Erythroblast (primary cell): Measurements from ENCODE around the gene BNIP1.

Experiments
- DNase-seq, 2 experiments: peaks; one replicate each; lab custom pipeline; 2025; lab: John Stamatoyannopoulos, UW
- GATA1 ChIP-seq: IDR thresholded peaks from 2 replicates; pipeline ENCODE4 v1.6.1; 2011; ENCODE audit warnings: low read depth, mild to moderate bottlenecking, control low read depth, low read length, moderate library complexity
- POLR2A ChIP-seq: IDR thresholded peaks from 2 replicates; pipeline ENCODE4 v1.6.1; 2011; ENCODE audit warnings: mild to moderate bottlenecking, low read length

BNIP1 gene

DNA sequence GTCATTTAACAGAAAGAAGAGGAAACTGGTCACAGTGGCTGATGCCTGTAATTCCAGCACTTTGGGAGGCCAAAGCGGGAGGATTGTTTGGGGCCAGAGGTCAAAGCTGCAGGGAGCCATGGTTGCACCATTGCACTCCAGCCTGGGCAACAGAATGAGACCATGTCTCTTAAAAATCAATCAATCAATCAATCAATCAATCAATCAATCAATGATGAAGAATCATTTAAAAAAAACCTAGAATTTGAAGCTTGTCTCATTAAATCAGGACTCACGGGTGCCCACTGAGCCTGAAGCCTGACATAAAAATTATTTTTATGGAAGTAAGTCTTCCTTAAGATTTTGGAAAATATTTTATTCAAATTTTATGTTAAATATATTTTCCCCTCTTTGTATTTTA lies 43.9 kb downstream of the BNIP1 start:
- no peak for TF ChIP-seq POLR2A
- no peak for TF ChIP-seq GATA1
- DNase-seq: no peak

DNA sequence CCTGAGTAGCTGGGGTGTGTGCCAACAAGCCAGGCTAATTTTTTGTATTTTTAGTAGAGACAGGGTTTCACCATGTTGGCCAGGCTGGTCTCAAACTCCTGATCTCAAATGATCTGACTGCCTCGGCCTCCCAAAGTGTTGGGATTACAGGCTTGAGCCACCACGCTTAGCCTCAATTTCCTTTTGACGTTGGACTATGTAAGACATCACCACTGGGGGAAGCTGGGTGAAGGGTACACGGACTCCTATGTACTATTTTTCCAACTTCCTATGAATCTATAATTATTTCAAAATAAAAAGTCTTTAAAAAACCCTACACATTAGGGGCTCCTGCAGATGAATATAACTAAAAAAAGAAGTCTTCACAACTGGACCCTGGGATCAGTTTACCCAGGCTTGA lies 46.7 kb downstream of the BNIP1 start:
- no peak for DNase-seq

DNA sequence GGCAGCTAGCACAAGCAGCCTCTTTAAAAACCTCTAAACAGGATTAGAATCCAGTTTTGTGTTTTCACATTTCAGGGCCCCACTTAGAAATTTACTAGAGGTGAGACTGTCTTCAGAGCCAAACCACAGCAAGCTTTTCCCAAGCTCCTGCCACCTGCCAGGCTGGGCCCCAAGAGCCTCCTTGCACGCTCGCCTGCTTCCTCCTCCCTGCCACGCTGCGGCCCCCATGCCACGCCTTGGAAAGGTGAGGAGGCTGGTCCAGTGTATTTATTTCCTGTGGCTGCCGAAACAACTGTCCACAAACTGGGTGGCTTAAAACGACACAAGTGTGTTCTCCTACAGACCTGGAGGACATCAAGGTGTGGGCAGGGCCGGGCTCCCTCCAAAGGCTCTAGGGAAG lies 47.2 kb downstream of the BNIP1 start:
- TF ChIP-seq GATA1 (no peak), POLR2A (no peak)
- DNase-seq: no peak

More for the DNA sequence above, 46.7 kb downstream of the BNIP1 start:
- TF ChIP-seq GATA1 (no peak), POLR2A (no peak)

DNA sequence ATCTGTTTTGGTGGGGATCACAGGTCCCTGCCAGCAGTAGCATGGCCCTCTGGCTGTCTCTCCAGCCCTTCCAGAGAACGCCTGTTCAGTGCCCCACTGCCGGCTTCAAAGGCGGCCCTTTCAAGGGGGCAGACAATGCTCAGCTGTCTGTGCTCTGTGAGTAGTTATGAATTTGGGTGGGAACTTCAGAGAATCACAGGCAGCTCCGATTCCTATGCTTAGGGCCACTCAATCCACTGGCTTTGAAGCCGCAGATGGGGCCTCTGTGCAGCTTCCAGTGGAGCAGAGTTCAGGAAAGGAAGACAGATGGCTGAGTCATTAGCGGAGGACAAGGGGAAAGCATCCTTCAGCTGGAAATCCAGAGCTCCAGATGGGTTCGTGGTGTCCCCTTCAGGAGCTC lies 48.2 kb downstream of the BNIP1 start:
- TF ChIP-seq POLR2A: no peak
- no peak for TF ChIP-seq GATA1
- DNase-seq: no peak

DNA sequence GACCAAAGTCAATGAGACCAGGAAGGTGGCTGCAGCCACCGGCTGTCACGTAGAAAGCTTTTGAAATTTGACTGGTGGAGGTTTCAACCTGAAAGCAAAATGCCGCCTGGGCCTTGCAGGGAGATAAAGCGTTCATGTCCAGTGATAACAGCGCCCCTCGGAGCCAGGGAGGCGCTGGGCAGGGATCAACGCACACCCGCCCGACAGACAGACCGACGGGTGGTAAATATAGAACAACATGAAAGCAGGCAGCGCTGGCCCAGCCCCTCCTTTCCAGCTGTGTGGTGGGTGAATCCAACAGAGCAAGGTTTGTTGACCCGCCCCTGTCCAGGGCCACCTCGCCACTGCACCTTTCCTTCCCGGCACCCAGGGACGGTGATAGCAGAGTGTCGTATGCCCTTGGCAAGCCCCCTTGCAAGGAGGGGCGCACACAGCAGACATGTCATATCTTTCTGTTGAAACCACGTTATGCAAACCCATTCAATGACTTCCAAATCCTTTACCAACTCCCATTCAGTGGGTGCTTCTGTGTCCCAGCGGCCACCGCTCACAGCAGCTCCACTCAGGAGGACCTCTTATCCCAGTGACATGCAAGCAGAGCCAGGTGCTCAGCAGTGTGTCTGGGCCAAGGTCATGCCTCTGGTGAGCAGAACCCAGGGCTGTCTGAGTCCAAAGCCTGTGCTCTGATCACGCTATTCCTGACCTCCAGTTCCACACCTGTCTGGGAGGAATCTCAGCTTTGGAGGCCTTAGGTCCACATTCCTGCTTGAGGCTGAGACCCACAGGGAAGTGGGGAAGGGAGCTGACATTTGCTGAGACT lies 52.0 kb downstream of the BNIP1 start:
- TF ChIP-seq POLR2A (no peak), GATA1 (no peak)
- DNase-seq: no peak

DNA sequence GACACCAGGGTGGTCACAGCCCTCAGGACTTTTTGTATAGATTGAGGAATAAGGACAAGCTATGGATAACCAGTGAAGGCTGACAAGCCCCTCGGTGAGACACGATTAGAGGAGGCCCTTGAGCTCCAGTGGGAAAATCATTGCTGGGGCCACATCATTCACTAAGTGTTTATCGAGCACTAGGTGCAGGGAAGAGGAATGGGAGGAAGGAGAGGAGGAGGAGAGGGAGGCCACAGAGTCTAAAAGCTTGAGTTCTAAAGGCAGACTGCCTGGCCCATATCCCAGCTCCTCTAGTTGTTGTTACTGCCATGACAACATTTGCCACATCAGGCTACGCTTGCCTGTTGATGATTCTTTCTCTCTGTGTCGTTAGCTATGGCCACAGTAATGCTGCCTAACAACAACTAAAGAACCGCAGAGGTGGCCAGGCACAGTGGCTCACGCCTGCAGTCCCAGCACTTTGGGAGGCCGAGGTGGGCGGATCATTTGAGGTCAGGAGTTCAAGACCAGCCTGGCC lies 53.1 kb downstream of the BNIP1 start:
- no peak for DNase-seq
- TF ChIP-seq GATA1: no peak

DNA sequence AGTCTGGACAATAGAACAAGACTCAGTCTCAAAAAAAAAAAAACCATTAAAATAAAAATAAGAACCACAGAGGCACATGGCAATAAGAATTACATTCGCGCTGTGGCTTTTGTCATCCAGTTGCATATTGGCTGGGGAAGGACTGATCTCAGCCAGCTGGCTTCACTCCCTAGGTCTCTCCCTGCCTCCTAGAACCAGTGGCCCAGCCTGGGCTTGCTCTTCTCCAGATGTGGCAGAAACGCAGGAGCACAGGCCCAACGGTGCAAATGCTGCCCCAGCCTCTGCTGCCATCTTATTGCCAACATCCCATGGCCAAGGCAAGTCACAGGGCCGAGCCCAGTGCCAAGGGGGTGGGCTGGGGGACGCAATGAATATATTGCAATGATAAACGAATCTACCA lies 53.7 kb downstream of the BNIP1 start:
- TF ChIP-seq GATA1 (no peak), POLR2A (no peak)

DNA sequence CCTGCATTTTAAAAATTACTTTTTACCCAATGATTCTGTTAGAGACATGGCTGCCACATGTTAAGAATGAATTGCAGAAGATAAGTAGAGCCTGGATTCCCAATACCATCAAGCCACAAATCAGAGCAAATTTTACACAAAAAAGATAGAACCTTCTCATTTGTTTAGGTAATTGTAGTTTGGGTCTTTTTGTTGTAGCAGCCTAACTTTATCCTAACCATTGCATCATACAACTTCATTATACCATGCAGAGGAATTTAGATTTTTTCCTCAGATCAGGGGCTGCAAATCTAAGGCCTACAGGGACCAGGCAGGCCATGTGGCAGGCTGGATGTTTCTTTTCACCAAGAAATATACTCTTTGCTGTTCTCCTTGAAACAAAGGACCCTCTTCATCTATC lies 56.0 kb downstream of the BNIP1 start:
- no peak for DNase-seq

More for the DNA sequence above, 53.7 kb downstream of the BNIP1 start:
- no peak for DNase-seq

DNA sequence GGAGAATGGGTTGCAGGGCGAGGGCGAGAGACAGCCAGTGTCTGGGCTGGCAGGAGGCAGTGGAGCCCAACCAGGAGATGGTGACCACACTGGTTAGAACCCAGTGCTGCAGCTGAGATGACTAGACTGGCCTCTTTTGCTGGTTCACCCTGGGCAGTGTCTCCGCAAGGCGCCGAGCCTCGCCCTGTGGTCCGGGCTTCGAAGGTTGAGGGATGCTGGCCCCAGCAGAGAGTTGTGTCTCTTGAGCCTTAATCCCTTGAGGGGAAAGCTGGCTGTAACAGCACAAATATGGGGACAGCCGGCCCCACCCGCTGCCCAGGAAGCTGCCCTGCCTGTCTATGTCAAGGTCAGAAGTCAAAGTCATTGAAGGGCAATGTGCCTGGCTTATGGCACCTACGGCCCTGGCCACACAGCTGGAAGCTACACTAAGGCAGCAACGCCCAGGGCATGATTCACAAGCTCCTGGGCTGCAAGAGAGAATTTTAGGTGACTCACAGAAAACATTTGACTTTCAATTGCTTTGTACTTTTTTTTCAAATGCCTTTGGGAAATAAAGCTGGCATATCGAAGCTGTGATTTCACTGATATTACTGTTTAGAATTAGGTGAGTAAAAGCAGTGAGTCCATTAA lies 57.4 kb downstream of the BNIP1 start:
- DNase-seq: no peak
- TF ChIP-seq POLR2A (no peak), GATA1 (no peak)

More for the DNA sequence above, 56.0 kb downstream of the BNIP1 start:
- TF ChIP-seq POLR2A: no peak
- no peak for TF ChIP-seq GATA1

DNA sequence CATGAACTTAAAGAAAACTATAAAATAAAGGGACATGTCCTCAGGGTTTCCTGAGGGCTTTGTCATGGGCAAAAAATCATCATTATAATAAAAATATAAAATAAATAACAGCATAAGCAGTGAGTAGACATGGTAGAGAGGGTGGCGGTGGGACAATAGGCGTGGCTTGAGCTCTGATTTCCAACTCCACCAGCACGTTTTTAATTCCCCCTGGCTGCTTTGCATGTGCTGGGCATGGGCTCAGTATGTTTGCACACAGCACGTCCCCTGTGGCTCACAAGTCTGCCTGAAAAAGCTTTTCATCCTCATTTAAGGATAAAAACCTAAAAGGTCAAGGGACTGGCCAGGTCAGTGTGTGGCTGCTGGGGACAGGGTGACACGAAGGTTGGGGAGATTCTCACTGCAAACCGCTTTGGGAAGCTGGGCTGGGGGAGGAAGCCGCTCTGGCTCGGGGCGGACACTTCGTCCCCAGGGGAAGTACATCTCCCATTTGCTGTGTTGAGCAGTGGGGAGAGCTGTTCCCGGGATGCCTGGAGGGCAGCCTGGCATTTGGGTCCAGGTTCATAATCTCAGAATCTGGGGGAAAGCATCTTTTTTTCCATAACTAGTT lies 58.0 kb downstream of the BNIP1 start:
- DNase-seq: no peak
- TF ChIP-seq POLR2A (no peak), GATA1 (no peak)

DNA sequence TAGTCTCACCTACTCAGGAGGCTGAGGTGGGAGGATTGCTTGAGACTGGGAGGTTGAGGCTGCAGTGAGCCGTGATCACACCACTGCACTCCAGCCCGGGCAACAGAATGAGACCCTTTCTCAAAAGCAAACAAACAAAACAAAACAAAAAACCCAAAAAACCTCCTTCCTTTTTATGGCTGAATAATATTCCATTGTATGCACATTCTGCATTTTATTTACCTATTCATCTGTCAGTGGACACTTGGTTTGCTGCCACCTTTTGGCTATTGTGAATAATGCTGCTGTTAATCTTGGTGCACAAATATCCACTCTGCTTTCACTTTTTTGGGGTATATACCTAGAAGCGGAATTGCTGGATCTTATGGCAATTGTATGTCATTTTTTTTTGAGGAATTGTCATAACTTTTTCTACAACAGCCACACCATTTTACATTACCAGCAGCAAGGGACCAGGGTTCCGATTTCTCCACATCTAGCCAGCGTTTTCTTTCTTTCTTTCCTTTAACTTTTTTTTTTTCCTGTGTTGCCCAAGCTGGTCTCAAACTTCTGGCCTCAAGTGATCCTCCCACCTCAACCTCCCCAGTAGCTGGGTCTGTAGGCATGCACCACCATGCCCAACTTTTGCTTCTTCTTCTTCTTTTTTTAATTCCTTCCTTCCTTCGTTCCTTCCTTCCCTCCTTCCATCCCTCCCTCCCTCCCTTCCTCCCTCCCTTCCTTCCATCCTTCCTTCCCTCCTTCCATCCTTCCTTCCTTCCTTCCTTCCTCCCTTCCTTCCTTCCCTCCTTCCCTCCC lies 60.1 kb downstream of the BNIP1 start:
- TF ChIP-seq GATA1 (no peak), POLR2A (no peak)
- peak; percentile 36 to 61 for DNase-seq

DNA sequence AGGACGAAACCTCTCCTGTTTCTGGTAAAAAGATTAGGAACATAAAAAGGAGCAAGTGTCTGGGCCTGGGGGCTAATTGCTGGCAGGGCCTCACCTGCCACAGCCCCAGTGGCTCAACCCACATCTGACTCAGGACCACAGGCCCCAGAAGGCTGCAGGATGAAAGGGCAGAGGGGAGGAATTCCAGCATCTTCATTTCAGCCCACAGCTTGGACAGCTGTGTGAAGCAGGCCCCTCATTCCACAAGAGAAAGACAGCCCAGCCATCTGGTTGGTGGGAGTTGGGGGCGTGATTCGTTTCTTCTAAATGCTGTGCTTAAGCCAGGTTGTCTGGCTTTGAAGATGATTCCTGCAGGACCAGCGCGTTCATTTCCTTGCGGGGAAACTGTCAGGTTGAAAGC lies 61.6 kb downstream of the BNIP1 start:
- no peak for DNase-seq
- no peak for TF ChIP-seq POLR2A
- TF ChIP-seq GATA1: no peak

DNA sequence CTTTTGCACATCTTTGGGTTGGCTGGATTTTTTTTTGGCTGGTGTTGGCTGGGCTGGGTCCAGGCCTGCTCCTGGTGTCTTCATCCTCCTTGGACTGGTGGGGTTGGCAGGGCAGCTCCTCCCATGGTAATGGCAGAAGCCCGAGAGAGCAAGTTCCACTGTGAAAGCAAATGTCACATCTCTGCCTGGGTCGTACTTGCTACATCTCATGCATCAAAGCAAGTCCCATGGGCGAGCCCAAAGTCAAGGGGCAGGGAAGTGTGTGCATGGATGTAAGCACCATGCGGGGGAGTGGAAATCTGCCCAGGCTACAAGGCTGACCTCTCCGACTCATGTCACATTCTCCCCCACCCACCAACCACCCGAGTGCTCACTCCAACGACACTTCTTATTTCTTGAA lies 64.0 kb downstream of the BNIP1 start:
- DNase-seq: no peak
- TF ChIP-seq POLR2A (no peak), GATA1 (no peak)

DNA sequence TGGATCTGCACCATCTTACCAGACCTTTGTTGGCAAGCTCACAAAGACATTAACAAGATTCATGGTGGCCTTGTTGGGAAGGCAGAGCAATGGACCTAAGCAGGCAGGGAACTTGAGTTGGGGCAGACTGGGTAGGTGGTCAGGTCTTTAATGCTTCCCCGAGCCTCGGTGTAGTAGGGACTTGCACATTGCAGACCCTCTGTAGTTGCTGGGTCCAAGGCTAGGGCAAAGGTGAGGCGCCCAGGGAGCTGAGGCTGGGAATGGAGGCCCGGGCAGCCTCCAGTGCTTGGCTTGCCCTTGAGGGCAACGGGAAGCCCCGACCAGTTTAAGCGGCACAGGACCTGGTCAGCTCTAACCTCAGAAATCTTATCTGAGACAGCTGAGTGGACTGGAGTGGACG lies 66.5 kb downstream of the BNIP1 start:
- no peak for TF ChIP-seq GATA1
- TF ChIP-seq POLR2A: no peak
- no peak for DNase-seq

DNA sequence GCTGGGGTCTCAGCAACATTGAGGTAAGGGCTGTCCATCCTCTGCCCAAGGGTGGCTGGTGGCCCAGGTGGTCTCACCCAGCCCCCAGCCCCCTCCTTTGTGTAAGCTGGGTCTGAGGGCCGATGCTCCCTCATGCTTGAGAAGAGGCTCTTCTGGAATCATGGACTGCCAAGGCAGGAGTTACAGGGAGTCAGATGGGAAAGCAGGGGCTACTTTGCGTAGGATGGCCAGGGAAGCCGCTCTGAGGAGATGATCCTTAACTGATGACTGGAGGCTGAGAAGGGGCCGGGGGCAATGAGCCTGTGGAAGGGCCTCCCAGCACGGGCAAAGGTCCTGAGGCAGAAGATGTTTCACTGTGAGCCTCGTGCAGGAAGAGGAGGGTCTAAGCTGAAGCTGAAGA lies 67.0 kb downstream of the BNIP1 start:
- TF ChIP-seq GATA1: no peak
- TF ChIP-seq POLR2A: no peak
- no peak for DNase-seq
